ENCODE measurements around the gene GPR152.

GPR152 gene, protein sequence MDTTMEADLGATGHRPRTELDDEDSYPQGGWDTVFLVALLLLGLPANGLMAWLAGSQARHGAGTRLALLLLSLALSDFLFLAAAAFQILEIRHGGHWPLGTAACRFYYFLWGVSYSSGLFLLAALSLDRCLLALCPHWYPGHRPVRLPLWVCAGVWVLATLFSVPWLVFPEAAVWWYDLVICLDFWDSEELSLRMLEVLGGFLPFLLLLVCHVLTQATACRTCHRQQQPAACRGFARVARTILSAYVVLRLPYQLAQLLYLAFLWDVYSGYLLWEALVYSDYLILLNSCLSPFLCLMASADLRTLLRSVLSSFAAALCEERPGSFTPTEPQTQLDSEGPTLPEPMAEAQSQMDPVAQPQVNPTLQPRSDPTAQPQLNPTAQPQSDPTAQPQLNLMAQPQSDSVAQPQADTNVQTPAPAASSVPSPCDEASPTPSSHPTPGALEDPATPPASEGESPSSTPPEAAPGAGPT

GRCh38 chr11:67452141-67452952 is at the start of gene GPR152:
Gene GPR152, minus strand, starts transcription at chr11:67452729. Its CDS starts 5 bp downstream, at chr11:67452724.
- no peak for DNase-seq

DNA sequence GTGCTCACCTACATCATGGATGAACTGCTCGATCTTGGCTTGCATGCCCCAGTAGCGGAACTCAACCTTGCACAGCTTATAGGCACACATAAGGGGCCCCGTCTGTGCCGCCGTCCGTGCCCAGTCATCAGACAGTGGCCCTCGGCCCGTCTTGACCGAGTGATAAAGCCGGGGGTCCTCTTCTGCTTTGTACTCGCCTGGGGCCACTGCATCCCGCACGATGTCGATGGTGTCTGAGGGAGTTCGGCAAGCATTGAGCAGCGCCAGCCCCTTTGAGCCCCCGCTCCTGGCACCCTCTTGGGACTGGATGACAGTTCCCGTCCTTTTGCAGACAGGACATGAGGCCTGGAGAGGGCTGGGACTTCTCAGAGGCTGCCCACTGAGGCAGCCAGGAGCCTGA is 49.3 kb upstream of the GPR152 start:
- no peak for DNase-seq

DNA sequence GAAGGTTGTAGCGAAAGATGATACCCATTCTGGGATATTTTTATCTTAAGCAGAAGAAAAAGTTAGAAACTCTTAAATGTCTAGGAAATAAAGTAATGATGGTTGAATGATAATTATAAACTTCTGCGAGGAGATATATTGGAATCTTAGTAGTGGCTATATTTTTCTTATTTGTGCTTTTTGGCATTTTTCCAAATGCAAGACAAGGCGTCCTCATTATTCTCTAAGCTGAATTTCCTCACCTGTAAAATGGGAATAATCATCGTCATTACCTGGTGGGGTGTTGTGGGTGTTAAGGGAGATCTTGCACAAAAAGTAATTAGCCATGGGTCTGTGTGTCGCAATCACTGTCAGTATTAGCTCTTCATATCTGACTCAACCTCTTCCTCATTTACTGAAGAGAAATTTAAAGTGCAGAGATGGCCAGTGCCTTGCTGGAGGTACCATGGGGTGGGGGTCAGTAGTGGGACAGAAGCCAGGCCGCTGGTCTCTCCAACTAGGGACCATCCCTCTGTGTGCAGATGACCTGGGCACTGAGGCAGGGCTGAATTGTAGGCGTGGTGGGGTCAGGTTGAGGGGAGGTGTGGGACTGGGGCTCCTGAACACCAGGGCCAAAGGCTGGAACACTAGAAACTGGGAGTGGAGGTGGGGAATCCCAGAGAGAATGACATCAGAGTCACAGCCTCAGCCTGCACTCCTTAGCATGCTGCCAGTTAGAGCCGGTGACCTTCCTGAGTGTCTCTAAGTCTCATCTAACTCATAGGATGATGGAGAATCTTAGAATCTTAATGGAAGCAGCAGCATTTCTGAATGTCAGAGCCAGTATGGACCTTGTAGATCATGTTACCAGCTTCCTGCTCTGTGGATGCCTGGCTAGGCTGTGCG is 48.5 kb upstream of the GPR152 start:
- no peak for DNase-seq

DNA sequence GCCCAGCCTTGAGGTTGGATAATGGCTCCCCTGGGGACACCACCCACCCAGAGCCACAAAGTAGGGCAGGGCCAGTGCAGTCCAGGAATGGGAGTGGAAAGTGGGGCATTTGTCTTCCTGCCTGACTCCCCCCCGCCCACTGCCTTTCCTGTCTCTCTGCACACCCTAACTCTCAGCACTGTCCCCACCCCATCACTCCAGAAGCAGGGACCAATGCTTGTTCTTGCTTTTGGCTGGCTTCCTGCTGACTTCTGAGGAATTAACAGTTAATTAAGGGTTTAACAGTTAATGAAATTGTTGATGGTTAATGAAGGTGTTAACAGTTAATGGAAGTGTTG is 47.9 kb upstream of the GPR152 start:
- no peak for DNase-seq

DNA sequence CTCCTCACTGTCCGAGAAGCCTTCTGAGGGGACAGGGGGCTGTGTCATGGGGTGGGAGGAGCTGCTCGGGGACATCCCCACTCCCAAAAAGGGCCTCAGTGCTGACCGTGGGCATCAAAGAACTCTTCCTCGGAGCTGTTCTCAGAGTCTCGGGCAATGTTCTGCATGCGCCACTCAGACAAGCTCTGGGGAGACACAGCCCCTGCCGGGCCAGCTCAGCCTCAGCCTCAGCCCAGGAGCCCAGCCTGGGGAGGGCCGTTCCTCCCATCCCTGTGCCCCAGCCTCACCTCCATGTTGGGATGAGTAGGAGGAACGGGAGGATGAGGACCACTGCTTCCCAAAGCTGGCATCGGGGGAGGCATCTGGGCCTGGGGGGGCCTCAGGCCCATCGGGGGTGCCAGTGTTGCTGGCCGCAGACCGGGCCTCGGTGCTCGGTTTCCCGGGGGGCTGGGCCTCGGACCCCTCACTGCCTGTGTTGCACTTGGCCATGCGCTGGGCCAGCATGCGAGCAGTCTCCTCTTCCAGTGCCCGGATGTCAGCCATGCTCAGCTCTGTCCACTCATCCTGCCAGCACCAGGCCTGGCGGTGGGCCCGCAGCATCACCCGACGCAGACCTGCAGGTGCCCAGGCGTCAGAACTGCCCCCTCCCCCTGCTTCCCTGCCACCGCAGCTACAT is 47.4 kb upstream of the GPR152 start:
- no peak for DNase-seq

GRCh38 chr11:67498544-67498972 is 46.0 kb upstream of the GPR152 start:
- no peak for DNase-seq

- DNase-seq: no peak
These were observed 45.2 kb upstream of the GPR152 start for GRCh38 chr11:67497656-67498291.

DNA sequence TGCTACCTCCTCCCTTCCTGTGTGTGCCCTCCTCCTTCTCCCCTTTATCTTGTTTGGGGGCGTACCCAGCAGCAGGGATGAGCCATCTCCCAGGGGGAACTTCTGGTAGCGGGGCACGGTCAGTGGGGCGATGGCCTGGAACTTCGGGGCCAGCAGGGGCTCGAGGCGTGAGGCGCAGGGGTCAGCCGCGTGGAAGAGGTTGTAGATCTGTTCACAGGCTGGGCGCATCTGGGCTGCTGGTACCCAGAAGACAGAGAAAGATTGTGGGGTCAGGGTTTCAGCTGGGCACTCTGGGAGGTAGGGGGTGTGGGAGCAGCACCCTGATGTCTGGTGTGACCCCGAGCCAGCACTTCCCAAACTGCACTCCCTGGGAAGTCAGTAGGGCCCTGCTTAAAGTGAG is 43.6 kb upstream of the GPR152 start:
- DNase-seq: no peak

DNA sequence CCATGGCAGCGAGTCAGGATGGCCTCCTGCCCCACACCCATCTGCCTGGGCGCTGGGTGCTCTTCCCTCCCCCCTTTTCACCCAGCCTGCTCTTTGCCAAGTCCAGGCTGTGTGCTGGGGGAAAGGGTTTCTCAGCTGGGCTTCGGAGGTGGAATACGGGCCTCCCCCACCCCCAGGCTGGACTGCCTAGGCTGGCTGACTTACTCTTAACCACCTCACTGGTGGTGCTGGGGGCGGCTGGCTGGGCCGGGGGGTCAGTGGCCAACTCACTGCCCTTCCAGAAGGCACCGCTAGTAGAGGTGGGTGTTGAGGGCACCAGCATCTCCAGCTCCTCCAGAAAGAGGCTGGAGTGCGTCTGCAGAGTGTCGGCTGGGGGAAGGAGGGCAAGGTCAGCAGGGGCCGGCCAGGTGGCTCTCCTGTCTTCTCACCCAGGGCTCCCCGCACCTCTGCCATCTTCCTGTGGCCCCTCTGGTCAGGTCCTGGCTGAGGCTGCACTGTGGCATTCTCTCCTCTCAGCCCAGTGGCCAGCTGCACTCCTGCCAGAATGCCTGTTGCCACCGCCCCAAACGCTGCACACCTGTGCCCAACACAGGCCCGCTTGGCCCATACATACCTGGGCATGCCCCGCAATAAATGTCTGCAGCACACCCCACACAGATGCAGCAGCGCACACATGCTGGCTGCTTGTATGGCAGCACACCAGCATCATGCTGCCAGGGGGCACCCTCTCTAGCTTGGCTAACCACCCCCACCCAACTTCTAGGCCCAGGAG is 42.9 kb upstream of the GPR152 start:
- no peak for DNase-seq

DNA sequence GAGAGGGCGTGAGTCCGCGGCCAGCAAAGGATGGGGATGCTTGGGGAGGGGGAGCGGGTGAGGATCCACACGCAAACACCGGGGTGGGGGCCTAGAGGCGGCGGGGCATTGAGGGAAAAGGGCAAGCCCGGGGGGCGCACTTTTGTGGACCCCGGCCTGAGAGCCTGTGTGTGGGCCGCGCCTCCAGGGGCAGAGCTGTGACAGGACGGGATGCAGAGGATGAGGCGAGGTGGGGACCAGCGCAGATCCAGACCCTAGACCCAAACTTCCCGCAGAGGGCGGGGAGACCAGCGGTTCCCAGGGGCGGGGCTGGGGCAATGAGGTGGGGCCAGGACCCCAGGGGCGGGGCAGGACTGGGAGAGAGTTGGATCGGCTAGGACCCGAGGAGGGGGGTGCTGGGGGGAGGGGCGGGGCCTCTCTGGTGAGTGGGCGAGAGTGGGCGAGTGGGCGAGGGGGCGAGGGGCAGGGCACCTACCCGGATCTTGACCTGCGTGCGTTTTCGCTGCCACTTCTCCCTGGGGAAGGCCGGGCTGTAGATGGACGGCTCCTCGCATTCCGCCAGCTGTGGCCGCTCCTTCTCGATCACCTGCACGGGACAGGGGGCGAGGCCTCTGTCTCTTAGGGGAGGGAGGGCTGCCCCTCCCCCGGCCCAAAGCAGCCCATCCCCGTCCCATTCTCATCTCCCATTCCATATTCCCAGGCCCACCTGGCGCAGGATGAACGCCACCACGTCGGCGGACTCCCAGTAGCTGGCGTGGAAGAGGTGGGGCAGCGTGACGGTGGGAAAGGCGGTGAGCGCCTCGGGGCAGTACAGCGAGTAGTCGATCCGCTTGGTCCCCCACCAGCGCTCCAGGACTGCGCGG is 42.1 kb upstream of the GPR152 start:
- no peak for DNase-seq

DNA sequence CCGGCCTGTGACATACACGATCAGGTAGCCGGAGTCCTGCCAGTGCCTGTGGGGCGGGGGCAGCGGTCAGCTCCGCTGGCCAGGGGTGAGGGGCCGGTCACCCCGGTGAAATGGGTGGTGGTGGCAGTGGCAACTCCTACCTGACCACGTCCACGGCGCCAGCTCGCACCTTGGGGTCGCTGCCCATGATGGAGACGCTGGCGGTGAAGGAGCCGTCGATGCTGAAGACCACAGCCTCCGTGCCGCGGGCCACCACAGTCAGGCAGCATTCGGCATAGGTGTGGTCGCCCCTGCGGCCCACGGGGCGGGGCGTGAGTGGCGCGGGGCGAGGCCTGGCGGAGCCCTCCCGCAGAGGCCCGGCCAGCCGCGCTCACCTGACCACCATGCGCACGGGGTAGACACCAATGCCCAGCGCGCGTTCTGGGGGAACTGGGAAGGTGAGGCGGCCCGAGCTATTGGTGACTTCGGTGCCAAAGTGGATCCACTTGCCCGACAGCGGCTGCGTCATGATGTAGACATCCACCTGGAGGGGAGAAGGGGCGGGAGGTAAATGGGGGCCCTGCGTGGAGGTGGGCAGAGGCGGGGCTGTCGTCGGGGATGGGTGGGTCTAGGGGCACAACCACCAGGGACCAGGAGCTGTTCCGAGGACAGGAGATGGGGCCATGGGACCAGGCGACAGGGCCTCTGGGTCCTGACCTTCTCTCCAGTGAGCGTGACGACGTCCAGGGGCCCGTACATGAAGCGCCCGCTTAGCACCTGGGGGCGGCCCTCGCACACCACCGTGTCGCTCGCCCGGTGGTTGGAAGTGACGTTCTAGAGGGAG is 41.2 kb upstream of the GPR152 start:
- no peak for DNase-seq

DNA sequence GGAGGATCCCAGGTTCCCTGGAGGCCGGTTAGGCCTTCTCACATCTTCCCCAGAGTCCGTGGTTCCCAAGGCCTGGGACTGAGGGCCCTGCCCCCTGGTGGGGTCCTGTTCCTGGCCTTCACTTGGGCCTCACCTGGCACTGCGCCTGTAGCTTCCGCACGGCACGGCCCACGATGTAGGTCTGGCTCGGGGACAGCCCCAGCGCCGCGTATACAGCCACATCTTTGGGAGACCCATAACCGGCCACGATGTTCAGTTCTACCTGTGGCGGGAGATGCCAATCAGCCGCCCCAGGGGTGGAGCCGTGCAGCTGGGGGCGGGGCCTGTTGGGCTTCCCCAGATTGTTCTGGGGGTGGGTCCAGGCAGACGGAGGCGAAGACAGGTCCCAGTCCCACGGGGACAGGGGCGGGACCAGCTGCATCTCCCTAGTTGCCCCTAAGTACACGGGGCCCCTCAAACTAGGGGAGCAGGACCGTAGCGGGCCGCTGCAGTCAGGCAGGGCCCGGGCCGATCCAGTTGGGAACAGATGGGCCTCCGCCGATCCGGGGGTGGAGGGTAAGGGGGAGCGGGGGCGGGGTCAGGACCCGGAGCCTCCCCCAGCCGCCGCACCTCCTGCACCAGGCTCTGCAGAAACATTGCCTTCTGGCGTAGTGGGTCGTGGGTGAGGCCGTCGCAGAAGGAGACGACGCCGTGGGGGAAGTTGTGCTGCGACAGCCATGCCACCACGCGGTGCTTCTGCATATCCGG is 40.4 kb upstream of the GPR152 start:
- DNase-seq: no peak

- no peak for DNase-seq
These were observed 39.7 kb upstream of the GPR152 start for GRCh38 chr11:67492069-67492727.

GRCh38 chr11:67491276-67492068 is 38.9 kb upstream of the GPR152 start:
- DNase-seq: no peak

GRCh38 chr11:67490727-67491065 is 38.2 kb upstream of the GPR152 start:
- no peak for DNase-seq

GRCh38 chr11:67489885-67490726 is 37.6 kb upstream of the GPR152 start:
- DNase-seq: no peak
